HG02571 (cell line): ENCODE measurements around the gene RHOBTB1.

Experiments used
- ATAC-seq: cut with Tn5 transposase; IDR thresholded peaks from one replicate; pipeline ENCODE4 v1.9.1; 2021; ENCODE audit warnings: mild to moderate bottlenecking, moderate library complexity; ENCODE audit not compliant: unreplicated experiment

Gene RHOBTB1

GRCh38 chr10:60942788-60943315 is 1.1 kb downstream of the RHOBTB1 start:
- ATAC-seq: no peak

GRCh38 chr10:60942134-60942787 is 1.7 kb downstream of the RHOBTB1 start:
- no peak for ATAC-seq

- ATAC-seq: no peak
Observed at GRCh38 chr10:60940446-60940845, 3.5 kb downstream of the RHOBTB1 start.

GRCh38 chr10:60937784-60938654 is 6.0 kb downstream of the RHOBTB1 start:
- ATAC-seq: no peak

- no peak for ATAC-seq
Observed at GRCh38 chr10:60937022-60937421, 7.0 kb downstream of the RHOBTB1 start.

- ATAC-seq: no peak
Observed at GRCh38 chr10:60934215-60935175, 9.5 kb downstream of the RHOBTB1 start.

- no peak for ATAC-seq
Observed at GRCh38 chr10:60932756-60933155, 11.2 kb downstream of the RHOBTB1 start.

GRCh38 chr10:60930237-60930636 is 13.7 kb downstream of the RHOBTB1 start:
- ATAC-seq: no peak

- no peak for ATAC-seq
Observed at GRCh38 chr10:60921633-60922032, 22.4 kb downstream of the RHOBTB1 start.

- ATAC-seq: no peak
Observed at GRCh38 chr10:60920479-60920878, 23.5 kb downstream of the RHOBTB1 start.

GRCh38 chr10:60919551-60919950 is 24.4 kb downstream of the RHOBTB1 start:
- ATAC-seq: no peak

GRCh38 chr10:60917331-60918280 is 26.4 kb downstream of the RHOBTB1 start:
- no peak for ATAC-seq

- ATAC-seq: no peak
Observed at GRCh38 chr10:60916025-60916424, 28.0 kb downstream of the RHOBTB1 start.

GRCh38 chr10:60914690-60915141 is 29.3 kb downstream of the RHOBTB1 start:
- ATAC-seq: no peak

- no peak for ATAC-seq
Observed at GRCh38 chr10:60913657-60914056, 30.3 kb downstream of the RHOBTB1 start.

GRCh38 chr10:60913071-60913470 is 30.9 kb downstream of the RHOBTB1 start:
- no peak for ATAC-seq

- no peak for ATAC-seq
Observed at GRCh38 chr10:60911715-60912114, 32.3 kb downstream of the RHOBTB1 start.

- no peak for ATAC-seq
Observed at GRCh38 chr10:60911216-60911615, 32.8 kb downstream of the RHOBTB1 start.

- ATAC-seq: no peak
Observed at GRCh38 chr10:60910543-60910942, 33.4 kb downstream of the RHOBTB1 start.

- ATAC-seq: no peak
Observed at GRCh38 chr10:60908896-60909295, 35.1 kb downstream of the RHOBTB1 start.
